ENCODE measurements around the gene ACD.

GRCh38 chr16:67661886-67662652, 2.0 kb upstream of the ACD start:
- TF ChIP-seq NRF1 (conservative IDR thresholded peaks at IDR 0.05 in 1 of 2, IDR thresholded peaks at IDR 0.05 in 1 of 2) (no peak), FOXK1 (CRISPR knock-in tag; IDR thresholded peaks at IDR 0.05; ENCODE audit: borderline replicate concordance) (no peak), MITF (IDR thresholded peaks at IDR 0.05) (no peak), CTCF (IDR thresholded peaks at IDR 0.05 in 2 of 3, conservative IDR thresholded peaks at IDR 0.05 in 1 of 3; ENCODE audit: insufficient read depth in 2 of 3, low read depth in 1 of 3, low read length in 3 of 3) (no peak), FOSL1 (tag; conservative IDR thresholded peaks at IDR 0.05) (no peak), PCBP1 (IDR thresholded peaks at IDR 0.05; ENCODE audit: low read depth, low read length, poor library complexity, severe bottlenecking) (no peak), FOXM1 (IDR thresholded peaks at IDR 0.05; ENCODE audit: low read depth) (no peak), FOXM1 (CRISPR knock-in tag; IDR thresholded peaks at IDR 0.05; ENCODE audit: low read depth) (no peak), BRCA1 (IDR thresholded peaks at IDR 0.05) (no peak), BRCA1 (CRISPR knock-in tag; IDR thresholded peaks at IDR 0.05) (no peak)

Data from K562 (cell line).